Spinal cord (tissue), 10 donors: ENCODE results near the gene ROR1. TPM values are rescaled to one million over a fixed set of nuclear protein-coding genes. Genes with fewer than 3 reads are reported as not detected.

Experiments used
- DNase-seq, 6 donors: peaks; one replicate each; pipeline versions ENCODE4 v3.0.0 to v3.0.0-alpha.2; 2013 to 2015; ENCODE audit warnings: low spot score in 6 of 6, low read depth in 4 of 6
- H3K27ac ChIP-seq: one replicate; pipeline ENCODE4 v1.5.1; 2013; ENCODE audit warnings: low read depth, low read length, control low read depth
- H3K27me3 ChIP-seq: one replicate; pipeline ENCODE4 v1.6.1; 2013; ENCODE audit warnings: low read length; ENCODE audit not compliant: control insufficient read depth, insufficient read depth
- H3K36me3 ChIP-seq: one replicate; pipeline ENCODE4 v1.6.1; 2013; ENCODE audit warnings: low read length; ENCODE audit not compliant: control insufficient read depth, insufficient read depth
- H3K4me1 ChIP-seq: one replicate; pipeline ENCODE4 v1.6.1; 2013; ENCODE audit warnings: low read length; ENCODE audit not compliant: control insufficient read depth, insufficient read depth
- H3K4me3 ChIP-seq: one replicate; pipeline ENCODE4 v1.5.1; 2013; ENCODE audit warnings: low read depth, low read length, control low read depth
- H3K9me3 ChIP-seq: one replicate; pipeline ENCODE4 v1.6.1; 2013; ENCODE audit warnings: low read length; ENCODE audit not compliant: control insufficient read depth, insufficient read depth
- WGBS: methylation state at CpG from one replicate; pipeline ENCODE4 v1.1.5; 2013; ENCODE audit warnings: missing lambda C conversion rate; ENCODE audit not compliant: insufficient coverage; 5-methylcytosine and 5-hydroxymethylcytosine counted together
- polyA plus RNA-seq, 2 donors: library from polyadenylated mRNA; unstranded; fragments of 120-200 nt; gene quantifications; one replicate each; pipeline ENCODE4 v1.2.1, GENCODE V29; 2013; ENCODE audit not compliant: insufficient read length in 2 of 2
- total RNA-seq, 2 donors: library from RNA; depleted of rRNA in 1 of 2; stranded (reverse); fragments of 120-200 nt in 1 of 2; fragments of >200 nt in 1 of 2; gene quantifications; one replicate each; pipeline versions ENCODE4 v1.2.3 to v1.2.4, GENCODE V29; 2013 to 2014
- donor health status: healthy.

The ROR1 gene
- total and polyA plus RNA-seq, 4 donors, result 4.0 to 16.5 (median 7.9) TPM

DNA sequence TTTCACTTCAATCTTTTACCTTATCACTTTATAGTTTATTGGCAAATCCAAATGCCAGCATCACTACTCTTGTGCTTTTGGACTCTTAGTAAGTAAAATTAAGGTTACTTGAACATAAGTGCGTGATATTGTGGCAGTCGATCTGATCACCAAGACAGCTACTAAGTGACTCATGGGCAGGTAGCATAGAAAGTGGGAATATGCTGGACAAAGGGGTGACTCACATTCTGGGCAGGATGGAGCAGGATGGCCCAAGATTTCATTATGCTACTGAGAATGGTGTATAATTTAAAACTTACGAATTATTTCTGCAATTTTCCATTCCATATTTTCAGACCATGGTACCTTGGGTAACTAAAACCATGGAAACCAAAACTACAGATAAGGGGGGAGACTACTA lies 120.2 kb downstream of the ROR1 start:
- no CpG with 5 or more reads among the region's 3 CpGs for WGBS
- Histone ChIP-seq H3K9me3 (no peaks in the 10 kb centered on the region), H3K27ac (no peak overlapping the region), H3K36me3 (no peaks in the 10 kb centered on the region), H3K4me3 (no peak overlapping the region), H3K27me3 (no peaks in the 10 kb centered on the region), H3K4me1 (no peaks in the 10 kb centered on the region)
- no peak for DNase-seq

DNA sequence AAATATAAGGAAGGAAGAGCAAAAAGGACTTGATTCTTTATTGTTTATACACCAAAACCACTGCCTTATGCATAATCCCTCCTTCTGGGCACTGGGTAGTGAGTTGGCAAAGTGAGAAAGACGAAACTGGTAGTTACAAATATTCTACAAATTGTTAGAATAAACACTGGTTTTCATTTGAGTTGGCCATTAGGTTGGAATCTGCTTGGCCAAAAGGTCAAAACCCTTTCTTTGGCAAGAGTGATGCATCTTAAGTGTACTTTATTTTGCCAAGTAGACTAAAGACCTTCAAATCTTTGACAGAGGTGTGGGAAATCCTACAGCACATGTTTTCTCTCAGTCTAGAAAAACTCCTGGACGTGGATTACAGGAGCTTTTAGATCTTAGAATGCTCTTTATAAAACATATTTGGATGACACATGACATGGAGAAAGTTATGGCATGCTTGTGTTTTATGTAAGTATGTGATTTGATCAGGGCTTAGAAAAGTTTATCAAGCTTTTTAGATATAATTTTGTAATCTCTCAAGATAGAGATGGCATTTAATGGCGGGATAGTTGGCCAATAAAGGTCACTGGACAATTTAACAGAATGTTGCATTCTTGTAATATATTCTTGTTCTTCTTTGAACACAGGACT lies 120.9 kb downstream of the ROR1 start:
- no CpG with 5 or more reads among the region's 3 CpGs for WGBS

GRCh38 chr1:63896755-63897154 lies 122.9 kb downstream of the ROR1 start:
- DNase-seq, result no peak
- Histone ChIP-seq H3K36me3 (no peaks in the 10 kb centered on the region), H3K4me1 (no peaks in the 10 kb centered on the region), H3K4me3 (no peak overlapping the region), H3K27ac (no peak overlapping the region), H3K9me3 (no peaks in the 10 kb centered on the region), H3K27me3 (no peaks in the 10 kb centered on the region)
- no CpG with 5 or more reads among the region's 2 CpGs for WGBS

More for the DNA sequence above, 120.9 kb downstream of the ROR1 start:
- Histone ChIP-seq H3K4me1 (no peaks in the 10 kb centered on the region), H3K9me3 (no peaks in the 10 kb centered on the region), H3K36me3 (no peaks in the 10 kb centered on the region), H3K4me3 (no peak overlapping the region), H3K27me3 (no peaks in the 10 kb centered on the region), H3K27ac (no peak overlapping the region)
- no peak for DNase-seq

DNA sequence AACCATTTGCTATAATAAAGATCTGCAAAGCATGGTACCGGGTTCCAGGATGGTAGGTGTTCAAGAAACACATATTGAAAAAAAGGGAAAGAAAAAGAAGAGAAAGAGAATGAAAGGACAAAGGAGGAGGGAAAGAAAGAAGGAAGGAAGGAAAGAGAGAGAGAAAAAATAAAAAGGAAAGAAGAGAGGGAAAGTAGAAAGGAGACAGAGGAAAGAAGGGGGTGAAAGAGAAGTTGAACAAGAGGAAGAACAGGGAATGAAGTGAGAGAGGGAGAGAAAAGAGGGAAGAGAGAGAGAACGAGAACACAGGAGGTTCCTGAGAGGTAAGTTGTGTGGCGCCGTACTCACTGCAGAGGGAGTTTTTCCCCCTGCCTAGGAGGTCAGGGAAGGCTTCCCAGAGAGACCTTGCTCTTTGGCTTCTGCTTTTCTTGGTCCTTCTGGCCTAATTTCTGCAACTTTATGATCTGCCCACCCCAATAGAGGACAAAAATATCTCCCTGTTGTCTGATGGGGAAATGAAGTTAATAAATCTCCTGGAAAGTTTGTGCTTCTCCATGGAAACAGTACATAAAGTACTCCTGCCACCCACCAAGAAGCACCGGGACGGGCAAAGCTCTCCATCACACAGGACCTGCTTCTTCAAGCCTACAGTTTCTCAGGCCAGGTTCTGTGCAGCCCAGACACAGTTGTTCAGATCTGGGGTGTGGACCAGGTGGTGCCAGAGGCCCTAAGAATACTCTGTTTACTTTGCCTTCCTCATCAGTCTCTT lies 124.8 kb downstream of the ROR1 start:
- no peak overlapping the region for H3K4me3 ChIP-seq
- no peak for DNase-seq
- H3K4me1 ChIP-seq, result no peaks in the 10 kb centered on the region
- WGBS, result 58% methylated on average over 3 of the region's 6 CpGs
- H3K27ac ChIP-seq, result no peak overlapping the region
- no peaks in the 10 kb centered on the region for H3K9me3 ChIP-seq
- H3K27me3 ChIP-seq, result no peaks in the 10 kb centered on the region
- H3K36me3 ChIP-seq, result no peaks in the 10 kb centered on the region

GRCh38 chr1:63901094-63901493 lies 127.3 kb downstream of the ROR1 start:
- no peak for DNase-seq
- 95% methylated on average over 4 of the region's 6 CpGs for WGBS

DNA sequence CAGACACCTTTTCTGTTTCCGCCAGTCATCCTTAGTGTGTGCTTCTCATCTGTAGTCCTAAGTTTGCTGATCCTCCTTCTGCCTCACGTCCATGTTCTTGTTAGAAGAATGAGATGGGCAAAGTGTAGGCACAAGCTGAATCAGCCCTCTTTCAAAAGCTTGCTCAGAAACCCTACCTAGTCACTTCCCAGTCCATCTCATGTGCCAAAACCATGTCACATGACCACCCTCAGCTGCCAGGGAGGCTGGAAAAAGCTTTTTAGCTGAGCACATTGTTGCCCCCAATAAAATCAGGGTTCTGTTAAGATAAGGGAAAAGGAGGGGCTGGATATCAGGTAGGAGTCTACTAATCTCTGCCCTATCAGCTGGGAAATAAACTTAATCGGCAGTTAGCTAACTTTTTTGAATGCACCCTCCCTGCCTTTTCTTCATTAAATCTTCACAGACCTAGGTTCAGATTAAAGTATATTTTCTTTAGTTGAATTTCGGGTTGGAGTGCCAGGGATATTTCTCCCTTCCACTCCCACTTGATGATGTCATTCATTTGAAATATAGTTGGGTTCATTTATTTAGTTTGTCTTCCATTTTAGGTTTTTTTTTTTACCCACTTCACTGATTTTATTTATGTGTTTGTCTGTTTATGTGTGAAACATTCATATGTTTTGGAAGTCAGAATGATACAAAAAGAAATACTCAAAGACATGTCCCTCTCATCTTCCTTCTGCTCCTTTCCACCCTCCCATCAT lies 129.2 kb downstream of the ROR1 start:
- Histone ChIP-seq H3K4me3 (no peak overlapping the region), H3K27me3 (no peaks in the 10 kb centered on the region), H3K4me1 (no peaks in the 10 kb centered on the region), H3K9me3 (no peaks in the 10 kb centered on the region), H3K36me3 (no peaks in the 10 kb centered on the region), H3K27ac (no peak overlapping the region)
- WGBS, result no CpG with 5 or more reads among the region's 4 CpGs
- DNase-seq, result peak in 1 of 6 donors; percentile 25

More at GRCh38 chr1:63901094-63901493, 127.3 kb downstream of the ROR1 start:
- Histone ChIP-seq H3K4me3 (no peak overlapping the region), H3K27me3 (no peaks in the 10 kb centered on the region), H3K36me3 (no peaks in the 10 kb centered on the region), H3K4me1 (no peaks in the 10 kb centered on the region), H3K27ac (no peak overlapping the region), H3K9me3 (no peaks in the 10 kb centered on the region)

DNA sequence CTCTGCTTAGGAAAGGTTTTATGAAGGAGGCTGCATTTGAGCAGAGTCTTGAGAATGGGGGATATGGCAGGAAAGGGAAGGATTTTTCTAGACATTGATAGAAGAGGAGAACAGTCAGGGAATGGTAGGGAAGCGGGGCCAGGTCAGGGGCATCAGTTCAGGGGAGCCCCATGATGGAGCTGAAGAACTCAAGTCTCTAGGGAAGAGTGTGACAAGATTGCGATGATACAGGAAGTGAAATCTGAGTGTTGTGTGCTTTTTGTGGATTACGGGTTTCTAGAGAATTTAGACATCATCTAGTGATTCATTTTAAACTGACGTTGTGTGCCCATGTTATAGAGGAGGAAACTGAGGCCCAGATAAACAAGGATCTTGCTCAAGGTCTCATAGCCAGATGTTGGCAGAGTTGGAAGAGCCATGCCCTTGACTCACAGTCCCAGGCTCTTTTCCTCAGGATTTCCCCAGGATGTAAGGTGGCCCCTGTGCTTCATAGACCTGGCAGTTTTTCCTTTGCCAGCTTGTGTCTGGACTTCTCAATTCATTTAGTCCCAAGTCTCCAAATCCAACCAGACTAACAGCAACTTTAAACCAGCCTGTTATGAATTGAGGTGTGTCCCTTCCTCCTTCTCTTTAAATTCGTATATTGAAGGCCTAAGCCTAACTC lies 130.3 kb downstream of the ROR1 start:
- Histone ChIP-seq H3K27me3 (no peaks in the 10 kb centered on the region), H3K4me1 (no peaks in the 10 kb centered on the region), H3K27ac (no peak overlapping the region), H3K4me3 (no peak overlapping the region), H3K36me3 (no peaks in the 10 kb centered on the region), H3K9me3 (no peaks in the 10 kb centered on the region)
- no peak for DNase-seq
- 98% methylated on average over 4 of the region's 5 CpGs for WGBS

DNA sequence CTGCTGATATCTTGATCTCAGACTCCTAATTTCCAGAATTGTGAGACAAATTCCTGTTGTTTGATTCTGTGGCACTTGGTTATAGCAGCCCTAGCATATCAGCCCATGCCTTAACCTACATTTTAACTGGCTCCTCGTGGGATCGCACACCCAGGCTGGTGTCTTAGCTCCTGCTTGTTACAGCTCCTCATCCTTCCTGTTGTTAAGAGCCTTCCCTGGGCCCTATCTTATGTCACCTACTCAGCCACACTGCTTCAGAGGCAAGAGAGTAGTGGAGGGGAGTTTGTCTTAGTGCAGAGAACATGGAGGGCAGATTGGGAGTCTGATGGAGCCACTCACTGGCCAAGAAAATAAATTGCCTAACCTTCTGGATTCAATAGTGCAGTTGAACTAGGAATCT lies 131.0 kb downstream of the ROR1 start:
- no peak for DNase-seq
- no peaks in the 10 kb centered on the region for H3K9me3 ChIP-seq
- H3K4me1 ChIP-seq, result no peaks in the 10 kb centered on the region
- WGBS, result no CpG with 5 or more reads among the region's 2 CpGs
- no peak overlapping the region for H3K4me3 ChIP-seq
- no peaks in the 10 kb centered on the region for H3K36me3 ChIP-seq
- H3K27me3 ChIP-seq, result no peaks in the 10 kb centered on the region
- no peak overlapping the region for H3K27ac ChIP-seq

- DNase-seq, result peak in 1 of 6 donors; percentile 39
- no peaks in the 10 kb centered on the region for H3K27me3 ChIP-seq
- H3K4me3 ChIP-seq, result no peak overlapping the region
- H3K9me3 ChIP-seq, result no peaks in the 10 kb centered on the region
- no peaks in the 10 kb centered on the region for H3K36me3 ChIP-seq
- H3K4me1 ChIP-seq, result no peaks in the 10 kb centered on the region
- H3K27ac ChIP-seq, result peak overlapping the region; percentile 4
- 27% methylated on average over 3 of the region's 8 CpGs for WGBS
Observed at GRCh38 chr1:63906047-63906704, 132.4 kb downstream of the ROR1 start.
